Ecto neural progenitor cell (in vitro differentiated cells): ENCODE measurements around the gene SMURF2.
"Not testable (repeated sequence)": the region's sequence is repeated elsewhere in the genome, so short reads cannot be mapped to it uniquely, and the experiment has no call there.

Experiments
- DNase-seq: peaks from one replicate; pipeline ENCODE4 v3.0.0-alpha.2; 2018; ENCODE audit warnings: low spot score

Gene SMURF2

DNA sequence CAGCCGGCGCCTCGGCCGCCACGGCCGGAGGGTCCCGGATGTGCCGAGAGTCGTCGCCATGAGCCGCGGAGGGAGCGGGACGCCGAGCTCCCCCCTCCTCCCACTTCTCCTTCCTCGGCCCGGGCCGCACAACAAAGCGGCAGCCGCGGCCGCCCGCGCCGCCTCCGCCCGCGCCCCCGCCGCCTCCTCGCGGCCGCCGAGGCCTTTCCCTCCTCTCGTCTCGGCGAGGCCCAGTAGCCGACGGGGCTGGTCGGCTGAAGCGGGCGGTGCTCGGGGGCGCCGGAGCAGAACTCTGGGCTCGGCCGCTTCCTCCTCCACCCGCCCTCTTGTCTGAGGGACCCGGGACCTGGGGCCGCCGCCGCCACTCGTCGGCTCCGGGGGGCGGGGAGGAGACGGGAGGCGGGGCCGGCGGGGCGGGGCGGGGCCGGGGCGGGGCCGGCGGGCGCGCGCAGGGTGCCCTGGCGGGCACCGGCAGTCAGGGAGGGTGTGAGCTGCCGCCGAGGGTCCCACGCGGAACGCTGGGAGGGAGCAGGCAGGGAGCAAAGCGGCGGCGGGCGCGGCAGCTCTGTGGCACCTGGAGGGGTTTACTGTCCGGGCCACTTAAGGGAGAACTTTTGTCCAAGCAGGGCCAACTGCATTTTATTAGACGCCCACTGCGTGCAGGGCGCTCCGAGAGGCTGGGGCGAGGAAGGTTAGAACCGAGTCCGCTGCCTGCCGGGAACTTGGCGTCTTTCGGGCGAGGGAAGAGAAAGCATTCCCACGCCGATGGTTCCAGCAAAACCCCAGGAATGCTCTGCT lies at the start of gene SMURF2:
TSS of gene SMURF2 (minus strand) at position 332 of the 798 bp plus-strand sequence. CDS start 427 bp downstream, outside the sequence.
- DNase-seq = peak; percentile 93

DNA sequence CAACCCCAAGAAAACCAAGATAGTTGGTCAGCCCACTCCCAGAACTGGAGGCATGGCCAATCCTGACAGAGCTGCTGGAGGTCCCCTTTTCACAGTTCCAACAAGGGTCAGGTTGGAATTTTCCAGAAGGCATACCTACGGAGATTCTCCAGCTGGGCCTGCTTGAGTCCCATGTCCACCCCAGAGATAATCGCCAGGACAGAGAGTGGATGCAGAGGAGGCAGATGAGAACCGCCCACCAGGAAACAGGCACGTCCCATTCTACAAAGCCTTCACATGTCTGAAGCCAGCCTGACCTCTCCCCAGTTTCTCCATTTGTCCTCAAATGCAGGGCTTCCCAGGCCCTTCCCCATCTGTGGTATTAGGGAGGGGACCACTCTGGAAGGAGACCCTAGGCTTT lies 47.4 kb upstream of the SMURF2 start:
- no peak for DNase-seq

DNA sequence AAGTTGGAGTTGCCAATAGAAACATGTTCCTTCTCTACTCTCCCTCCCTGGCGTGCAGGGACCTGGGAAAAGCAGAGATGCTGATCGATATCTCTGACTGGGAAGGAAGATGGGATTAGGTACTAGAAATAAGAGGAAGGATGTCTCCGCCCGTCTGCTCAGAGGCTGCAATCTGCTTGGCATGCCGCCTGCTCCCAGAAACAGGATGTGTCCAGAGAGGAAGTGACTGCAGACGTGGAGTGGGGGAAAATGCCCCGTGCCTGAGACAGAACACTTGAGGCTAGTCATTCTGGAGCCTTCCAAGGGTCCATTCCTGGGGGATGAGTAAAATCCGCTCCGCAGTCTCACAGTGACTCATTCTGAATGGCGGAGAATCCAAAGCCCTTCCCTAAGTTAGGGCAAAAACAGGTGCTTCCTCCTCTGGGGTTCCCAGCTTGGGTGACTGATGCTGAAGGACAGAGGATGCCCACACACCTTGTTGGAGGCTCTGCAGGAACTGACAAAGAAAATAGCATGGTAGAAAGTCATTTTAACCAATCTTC lies 45.0 kb upstream of the SMURF2 start:
- DNase-seq = no peak

DNA sequence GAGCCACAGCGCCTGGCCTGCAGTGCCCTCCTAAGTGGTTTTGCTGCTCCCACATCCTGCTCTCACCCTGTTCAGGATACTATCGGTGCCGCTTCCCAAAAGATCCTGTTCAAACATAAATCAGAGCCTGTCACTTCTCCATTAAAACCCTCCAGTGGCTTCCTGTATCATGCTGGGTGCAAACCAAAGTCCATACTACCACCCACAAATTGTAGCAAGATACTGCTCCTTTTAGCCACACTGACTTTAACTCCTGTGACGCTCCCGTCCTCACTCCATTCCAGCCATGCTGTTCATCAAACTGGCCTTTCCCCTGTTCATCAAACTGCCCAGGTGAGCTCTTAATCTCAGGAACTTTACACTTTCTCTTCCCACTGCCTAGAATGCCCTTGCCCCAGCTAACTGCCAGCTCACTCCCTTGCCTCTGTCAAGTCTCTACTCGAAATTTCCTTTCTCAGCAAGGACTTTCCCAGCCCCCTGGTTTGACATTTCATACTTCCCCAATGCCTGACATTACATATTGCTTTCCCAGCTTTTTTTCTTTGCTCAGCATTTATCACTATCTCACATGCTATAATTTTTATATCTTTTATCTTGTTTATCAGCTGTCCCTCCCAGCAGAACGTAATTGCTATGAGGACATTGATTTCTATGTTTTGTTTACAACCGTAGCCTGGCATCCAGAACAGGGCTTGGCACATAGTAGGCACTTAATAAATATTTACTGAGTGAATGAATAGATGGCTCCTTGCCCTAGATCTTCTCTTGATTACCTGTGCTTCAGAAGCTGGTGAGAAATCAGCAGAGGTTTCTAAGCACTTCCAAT lies 44.3 kb upstream of the SMURF2 start:
- DNase-seq = no peak

DNA sequence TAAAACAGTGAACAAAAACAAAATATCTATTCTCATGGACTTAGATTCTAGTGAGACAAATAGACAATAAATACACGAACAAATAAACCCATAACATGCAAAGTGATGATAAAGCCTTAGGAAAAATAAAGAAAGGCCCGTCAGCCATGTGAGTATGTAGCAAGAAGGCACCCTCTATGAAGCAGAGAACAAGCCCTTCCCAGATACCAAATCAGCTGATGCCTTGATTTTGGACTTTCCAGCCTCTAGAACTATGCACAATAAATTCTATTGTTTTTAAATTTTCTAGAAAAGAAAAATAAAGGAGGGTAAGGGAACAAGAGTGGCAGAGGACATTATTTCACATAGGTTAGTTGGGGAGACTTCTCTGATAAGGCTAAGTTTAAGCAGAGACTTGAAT lies 40.7 kb upstream of the SMURF2 start:
- DNase-seq = no peak

DNA sequence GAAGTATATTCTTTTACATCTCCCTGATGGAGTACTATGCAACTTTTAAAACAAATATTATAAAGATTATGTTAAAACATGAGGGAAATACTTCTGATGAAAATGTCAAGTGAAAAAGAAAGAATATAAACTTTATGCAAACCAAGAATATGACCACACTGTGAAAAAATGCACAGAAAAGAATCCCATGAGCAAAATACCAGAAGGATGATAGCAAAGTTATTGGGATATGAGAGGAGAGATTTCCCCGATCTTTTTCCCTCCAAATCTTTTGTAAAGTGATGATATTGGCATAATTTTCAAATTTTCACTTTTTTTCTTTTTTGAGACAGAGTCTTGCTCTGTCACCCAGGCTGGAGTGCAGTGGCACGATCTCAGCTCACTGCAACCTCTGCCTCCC lies 36.6 kb upstream of the SMURF2 start:
- no peak for DNase-seq

DNA sequence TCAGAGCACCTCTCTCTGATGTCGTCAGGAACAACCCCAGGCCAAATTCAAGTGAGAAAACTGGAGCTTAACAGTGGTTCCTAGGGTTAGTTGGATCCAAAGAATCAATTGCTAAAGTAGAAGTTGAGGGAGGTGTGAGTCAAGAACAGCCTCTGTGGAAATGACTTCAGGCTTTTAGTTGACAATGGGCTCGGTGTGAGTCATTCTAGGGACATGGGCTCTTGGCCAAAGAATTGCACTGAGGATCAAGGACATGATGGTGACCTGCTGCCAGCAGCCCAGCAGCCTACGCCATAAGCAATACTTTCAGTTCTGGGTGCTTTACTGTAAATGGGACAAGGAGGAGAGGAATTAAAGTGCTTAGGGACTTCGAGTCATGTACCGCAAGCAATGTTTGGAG lies 32.1 kb upstream of the SMURF2 start:
- DNase-seq = no peak

DNA sequence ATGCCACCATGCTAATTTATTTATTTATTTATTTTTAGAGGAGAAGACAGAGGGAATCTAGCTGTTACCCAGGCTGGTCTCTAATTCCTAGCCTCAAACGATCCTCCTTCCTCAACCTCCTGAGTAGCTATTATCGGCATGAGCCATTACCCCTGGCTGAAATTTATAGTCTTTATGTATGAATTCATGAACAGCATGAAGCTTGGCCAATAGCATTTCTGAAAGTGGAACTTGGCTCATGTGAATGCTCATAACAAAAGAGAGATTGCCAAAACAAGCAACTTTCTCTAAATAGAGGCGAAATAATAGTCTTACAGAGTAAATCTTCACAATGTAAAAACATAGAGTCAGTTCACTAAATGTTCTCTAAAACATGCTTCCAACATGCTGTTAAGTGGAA lies 30.1 kb upstream of the SMURF2 start:
- DNase-seq = no peak

DNA sequence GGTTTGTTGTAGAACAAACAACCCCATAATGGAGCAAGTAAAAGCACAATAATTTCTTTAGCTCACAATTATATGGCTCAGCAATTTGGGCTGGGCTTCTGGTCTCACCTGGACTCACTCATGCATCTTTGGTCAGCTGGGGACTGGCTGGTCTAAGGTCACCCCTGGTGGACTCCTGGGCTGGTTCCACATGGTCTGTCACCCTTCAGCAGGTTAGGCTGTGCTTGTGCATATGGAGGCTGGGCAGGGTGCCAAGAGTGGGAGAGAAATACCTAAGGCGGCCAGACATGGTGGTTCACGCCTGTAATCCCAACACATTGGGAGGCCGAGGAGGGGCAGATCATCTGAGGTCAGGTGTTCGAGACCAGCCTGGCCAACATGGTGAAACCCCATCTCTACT lies 27.0 kb upstream of the SMURF2 start:
- DNase-seq = no peak

DNA sequence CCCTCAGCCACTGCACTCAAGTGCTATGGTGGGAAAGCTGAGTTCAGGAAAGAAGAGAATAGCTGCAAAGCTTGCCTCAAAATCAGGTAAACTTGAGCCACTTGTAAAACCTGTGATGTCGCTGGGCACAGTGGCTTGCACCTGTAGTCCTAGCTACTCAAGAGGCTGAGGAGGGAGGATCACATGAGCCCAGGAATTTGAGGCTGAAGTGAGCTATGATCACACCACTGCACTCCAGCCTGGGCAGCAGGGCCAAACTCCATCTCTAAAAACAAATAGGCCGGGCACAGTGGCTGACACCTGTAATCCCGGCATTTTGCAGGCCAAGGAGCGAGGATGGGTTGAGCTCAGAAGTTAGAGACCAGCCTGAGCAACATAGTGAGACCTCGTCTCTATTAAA lies 26.4 kb upstream of the SMURF2 start:
- no peak for DNase-seq

DNA sequence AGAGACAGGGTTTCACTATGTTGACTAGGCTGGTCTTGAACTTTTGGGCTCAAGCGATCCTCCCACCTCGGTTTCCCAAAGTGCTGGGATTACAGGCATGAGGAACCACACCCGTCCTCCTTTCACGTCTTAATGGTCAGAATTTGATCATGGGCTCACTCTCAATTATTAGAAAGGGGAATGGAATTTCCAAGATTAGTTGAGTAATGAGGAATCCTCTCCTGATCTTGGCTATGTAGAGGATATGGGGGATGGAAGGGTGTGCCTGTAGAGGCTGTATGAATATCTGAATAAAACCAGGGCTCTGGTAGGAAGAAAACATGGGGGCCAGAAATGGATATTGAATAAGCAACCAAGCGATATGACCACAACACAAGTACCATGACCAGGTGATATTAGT lies 25.9 kb upstream of the SMURF2 start:
- no peak for DNase-seq

DNA sequence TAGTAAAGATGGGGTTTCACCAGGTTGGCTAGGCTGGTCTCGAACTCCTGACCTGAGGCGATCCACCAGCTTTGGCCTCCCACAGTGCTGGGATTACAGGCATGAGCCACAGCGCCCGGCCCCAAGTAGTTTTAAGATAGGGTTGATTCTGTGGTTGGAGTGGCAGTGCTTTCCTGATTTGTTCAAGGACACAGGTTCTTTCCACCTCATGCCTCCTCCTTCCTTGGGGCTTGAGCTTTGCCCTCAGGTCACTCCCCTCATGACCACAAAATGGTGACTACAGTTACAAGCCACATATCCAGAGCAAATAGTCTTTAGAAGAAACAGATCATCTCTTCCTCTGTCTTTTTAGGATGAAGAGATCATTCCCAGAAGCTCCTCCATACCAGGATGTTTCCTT lies 25.3 kb upstream of the SMURF2 start:
- no peak for DNase-seq

DNA sequence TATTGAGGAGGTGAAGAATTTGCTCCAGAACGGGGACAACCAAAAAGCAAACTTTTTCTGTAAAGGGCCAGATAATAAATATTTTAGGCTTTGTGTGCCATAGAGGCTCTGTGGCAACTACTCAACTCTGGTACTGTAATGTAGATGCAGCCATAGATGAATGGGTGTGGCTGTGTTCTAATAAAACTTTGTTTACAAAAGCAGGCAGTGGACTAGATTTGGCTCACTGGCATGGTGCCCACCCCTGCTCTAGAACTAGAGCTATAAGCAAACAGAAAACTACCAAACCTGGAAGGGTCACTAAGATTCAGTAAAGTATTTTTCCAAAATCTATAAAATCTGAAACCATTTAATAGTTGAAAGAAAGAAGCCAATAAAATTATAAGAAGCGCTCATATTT lies 24.6 kb upstream of the SMURF2 start:
- no peak for DNase-seq

DNA sequence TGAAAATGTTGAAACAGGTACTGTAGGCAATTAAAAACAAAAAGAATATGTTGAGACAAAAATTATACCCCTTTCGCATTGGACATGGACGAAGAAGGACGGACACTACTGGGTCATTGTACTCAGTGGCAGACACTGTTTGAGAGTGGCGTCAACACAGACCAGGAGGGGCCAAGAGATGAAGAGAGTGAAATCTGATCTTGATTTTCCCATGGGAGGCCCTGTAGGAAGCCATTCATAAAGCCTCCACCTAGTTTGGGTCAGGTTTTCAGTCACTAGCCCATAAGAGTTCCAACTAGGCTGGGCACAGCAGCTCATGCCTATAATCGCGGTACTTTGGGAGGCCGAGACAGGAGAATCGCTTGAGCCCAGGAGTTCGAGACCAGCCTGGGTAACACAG lies 23.6 kb upstream of the SMURF2 start:
- no peak for DNase-seq

DNA sequence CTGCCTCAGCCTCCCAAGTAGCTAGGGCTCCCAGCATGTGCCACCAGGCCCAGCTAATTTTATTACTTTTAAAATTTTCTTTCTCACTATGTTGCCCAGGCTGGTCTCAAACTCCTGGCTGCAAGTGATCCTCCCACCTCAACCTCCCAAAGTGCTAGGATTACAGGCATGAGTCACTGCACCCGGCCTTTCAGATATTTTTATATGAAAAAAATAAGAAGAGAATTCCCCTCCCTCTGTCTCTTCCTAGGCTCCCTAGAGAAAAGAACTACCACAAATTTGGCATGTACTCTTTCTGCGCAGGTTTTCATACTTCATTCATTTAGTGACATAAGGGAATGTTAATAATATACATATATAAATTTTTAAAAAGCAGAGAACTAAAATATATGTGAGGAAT lies 21.7 kb upstream of the SMURF2 start:
- DNase-seq = no peak

DNA sequence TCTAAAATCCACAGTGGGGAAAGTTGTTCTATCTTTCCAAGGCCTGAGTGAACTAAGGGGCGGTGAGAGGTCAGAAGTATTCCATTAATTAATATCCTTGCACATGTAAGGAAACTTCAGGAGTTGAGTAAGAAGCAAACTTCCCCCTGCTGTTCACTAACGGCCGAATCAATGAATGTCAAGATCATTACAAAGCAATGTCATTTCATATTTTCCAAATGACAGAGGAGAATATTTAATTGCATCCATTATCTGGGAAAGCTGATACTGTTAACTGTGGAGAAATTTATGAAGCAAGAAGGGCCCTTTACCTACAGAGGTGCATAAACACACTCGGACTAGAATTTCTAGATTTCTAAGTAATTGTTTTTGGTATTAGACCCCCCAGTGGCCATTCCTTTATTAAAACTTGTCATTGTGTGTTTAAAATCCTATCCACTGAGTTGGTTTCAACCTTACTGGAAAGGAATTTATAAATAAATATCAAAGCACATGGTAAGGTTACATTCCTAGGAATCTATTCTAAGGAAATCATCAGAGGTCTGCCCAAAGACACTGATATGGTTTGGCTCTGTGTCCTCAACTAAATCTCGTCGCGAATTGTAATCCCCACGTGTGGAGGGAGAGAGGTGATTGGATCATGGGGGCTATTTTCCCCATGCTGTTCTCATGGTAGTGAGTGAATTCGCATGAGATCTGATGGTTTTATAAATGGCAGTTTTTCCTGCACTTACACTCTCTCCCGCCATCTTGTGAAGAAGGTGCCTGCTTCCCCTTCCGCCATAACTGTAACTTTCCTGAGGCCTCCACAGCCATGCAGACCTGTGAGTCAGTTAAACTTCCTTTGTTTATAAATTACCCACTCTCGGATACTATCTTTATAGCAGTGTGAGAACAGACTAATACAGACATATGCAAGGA lies 20.4 kb upstream of the SMURF2 start:
- no peak for DNase-seq

DNA sequence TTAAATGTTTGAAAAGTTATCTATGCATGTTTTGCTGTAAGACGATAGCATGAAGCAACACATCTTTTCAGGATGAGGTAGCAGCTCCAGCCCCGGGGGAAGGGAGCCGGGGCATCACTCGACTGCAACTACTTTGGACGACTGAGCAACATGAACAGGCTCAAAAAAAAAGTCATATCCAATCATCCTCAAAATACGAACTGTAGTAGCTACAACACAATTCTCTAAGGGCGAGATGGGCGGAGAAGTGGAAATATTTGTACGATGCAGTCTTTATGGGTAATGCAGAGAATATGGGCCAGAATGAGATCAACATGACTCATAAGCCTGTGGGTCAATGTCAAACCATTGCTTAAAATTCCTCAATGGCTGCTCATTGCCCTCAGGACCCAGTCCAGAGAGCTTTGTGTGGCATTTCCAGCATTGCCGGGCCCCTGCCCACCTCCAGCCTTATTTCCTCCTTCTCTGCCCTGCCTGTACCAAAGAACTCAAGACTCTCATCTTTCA lies 17.7 kb upstream of the SMURF2 start:
- DNase-seq = no peak

DNA sequence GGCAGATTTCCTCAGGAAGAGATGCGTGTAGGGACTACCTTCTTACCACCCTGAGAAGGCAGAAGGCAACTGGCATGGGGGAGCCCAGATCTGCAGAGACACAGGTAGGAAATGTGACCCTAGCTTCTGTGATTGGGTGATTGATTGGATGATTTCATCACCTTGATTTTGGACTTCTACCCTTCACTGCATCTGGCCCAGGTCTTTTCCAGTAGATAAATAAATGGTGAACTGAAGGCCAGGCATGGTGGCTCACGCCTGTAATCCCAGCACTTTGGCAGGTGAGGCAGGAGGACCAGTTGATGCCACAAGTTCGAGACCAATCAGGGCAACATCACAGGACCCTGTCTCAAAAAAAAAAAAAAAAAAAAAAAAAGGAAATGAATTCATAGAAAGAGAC lies 14.7 kb upstream of the SMURF2 start:
- no peak for DNase-seq

DNA sequence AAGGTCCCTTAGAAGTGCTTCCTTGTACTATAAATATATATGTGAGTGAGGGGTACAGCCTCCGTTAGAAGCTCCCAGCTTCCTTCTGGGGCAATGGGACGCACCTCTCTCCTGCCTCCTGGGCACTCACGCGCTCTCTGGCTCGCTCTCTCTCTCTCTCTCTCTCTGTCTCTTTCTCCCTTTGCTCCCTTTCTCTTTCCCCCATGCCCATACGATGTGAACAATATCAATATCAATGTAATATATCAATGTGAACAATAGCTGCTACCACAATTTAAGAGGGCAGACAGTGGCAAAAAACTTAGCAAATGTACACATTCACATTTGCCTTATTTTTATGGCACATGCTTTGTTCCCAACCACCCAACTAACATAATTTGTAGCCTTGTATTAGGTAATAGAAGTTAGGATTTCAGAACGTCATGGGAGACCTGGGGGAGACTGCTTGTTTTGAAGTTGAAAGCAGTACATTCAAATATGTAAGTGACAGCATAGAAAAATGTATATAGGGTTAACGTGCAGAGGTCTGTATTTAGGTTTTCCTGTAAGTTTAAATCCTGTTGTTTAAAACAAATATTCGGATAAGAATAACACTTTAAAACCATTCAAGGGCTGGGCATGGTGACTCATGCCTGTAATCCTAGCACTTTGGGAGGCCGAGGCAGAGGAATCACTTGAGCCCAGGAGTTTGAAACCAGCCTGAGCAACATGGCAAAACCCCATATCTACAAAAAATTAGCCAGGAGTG lies 8.9 kb upstream of the SMURF2 start:
- not testable (repeated sequence) for DNase-seq

DNA sequence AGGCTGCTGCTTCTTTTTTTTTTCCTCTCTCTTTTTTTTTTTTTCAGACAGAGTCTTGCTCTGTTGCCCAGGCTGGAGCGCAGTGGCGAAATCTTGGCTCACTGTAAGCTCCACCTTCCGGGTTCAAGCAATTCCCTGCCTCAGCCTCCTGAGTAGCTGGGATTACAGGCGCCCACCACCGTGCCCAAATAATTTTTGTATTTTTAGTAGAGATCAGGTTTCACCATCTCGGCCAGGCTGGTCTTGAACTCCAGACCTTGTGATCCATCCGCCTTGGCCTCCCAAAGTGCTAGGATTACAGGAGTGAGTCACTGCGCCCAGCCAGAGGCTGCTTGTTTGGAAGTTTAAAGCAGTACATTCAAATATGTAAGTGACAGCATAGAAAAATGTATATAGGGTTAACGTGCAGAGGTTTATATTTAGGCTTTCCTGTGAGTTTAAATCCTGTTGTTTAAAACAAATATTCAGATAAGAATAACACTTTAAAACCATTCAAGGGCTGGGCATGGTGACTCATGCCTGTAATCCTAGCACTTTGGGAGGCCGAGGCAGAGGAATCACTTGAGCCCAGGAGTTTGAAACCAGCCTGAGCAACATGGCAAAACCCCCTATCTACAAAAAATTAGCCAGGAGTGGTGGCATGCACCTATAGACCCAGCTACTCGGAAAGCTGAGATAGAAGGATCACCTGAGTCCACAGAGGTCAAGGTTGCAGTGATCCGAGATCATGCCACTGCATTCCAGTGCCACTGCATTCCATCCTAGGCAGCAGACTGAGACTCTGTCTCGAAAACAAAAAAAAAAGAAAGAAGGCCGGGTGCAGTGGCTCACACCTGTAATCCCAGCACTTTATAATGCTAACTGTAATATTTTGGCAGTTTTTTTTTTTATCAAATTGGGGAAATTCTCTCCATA lies 6.0 kb upstream of the SMURF2 start:
- DNase-seq = not testable (repeated sequence)
